Activated T-helper 1 cell treated with anti-CD3 and anti-CD28 coated beads, Interleukin-12 subunit alpha, Interleukin-12 subunit beta, Interleukin-2, Interleukin-4 antibody, amounts not matched to agents 30 ng/mL and 10 ng/mL and 1 ng/mL, durations not matched to agents 14 hours and 24 hours and 36 hours (primary cell): ENCODE measurements around the gene COL11A1. TPM values are rescaled to one million over a fixed set of nuclear protein-coding genes. Genes with fewer than 3 reads are reported as not detected.

Experiments
- DNase-seq: peaks from one replicate; pipeline ENCODE4 v3.0.0; 2021; ENCODE audit warnings: low spot score
- H3K27ac Mint-ChIP-seq: one replicate; pipeline ENCODE4 v1.8.0; 2021; ENCODE audit warnings: mild to moderate bottlenecking, mixed read lengths
- H3K27me3 Mint-ChIP-seq: one replicate; pipeline ENCODE4 v1.8.0; 2022; ENCODE audit warnings: mild to moderate bottlenecking, moderate library complexity, mixed read lengths; ENCODE audit not compliant: insufficient read depth
- H3K36me3 Mint-ChIP-seq: one replicate; pipeline ENCODE4 v1.8.0; 2021; ENCODE audit warnings: low read depth, mixed read lengths
- H3K4me1 Mint-ChIP-seq: one replicate; pipeline ENCODE4 v1.8.0; 2021; ENCODE audit warnings: low read depth, mixed read lengths
- H3K4me3 Mint-ChIP-seq: one replicate; pipeline ENCODE4 v1.8.0; 2021; ENCODE audit warnings: mild to moderate bottlenecking, moderate library complexity, mixed read lengths
- H3K9me3 Mint-ChIP-seq: one replicate; pipeline ENCODE4 v1.8.0; 2021; ENCODE audit warnings: mixed read lengths
- intact Hi-C: fragments of 100-400 bp; cut with micrococcal nuclease; formaldehyde crosslinking; loops from one replicate; pipeline ENCODE4 v1.15.1; 2024
- total RNA-seq: library from RNA; stranded (reverse); gene quantifications from 2 replicates; pipeline ENCODE4 v1.2.3, GENCODE V29; 2022

Gene COL11A1
- total RNA-seq, 1 donor from 2014 or later: not detected

DNA sequence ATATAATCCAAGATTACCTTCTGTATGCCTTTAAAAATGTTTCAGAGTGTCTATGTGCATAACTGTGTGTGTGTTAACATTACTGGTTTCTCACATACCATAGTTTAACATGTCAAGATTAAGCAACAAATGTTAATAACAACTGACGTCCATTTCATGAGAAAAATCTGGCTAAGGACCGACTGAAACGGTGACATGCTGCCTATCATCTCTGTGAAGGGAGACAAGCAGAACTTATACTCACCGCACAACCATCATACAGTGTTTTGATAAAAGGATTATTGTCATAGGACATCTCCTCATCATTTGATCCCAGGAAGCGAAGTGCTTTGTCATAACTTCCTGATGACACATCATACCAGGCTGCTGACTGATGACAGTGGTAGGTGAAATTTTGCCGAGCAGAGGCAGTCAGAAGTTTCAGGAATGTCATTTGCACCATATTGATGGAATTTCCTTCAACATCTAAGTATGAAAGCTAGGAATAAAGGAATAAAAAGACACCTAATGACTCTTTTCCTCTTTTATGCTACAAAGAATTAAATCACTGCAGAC, 228.8 kb downstream of the COL11A1 start:
- H3K4me1 Mint-ChIP-seq: no peaks in the 10 kb centered on the region
- H3K4me3 Mint-ChIP-seq: no peak overlapping the region
- intact Hi-C loops: no loop called here
- no peaks in the 10 kb centered on the region for H3K9me3 Mint-ChIP-seq
- H3K27ac Mint-ChIP-seq: no peak overlapping the region
- H3K36me3 Mint-ChIP-seq: no peaks in the 10 kb centered on the region
- no peak for DNase-seq
- no peaks in the 10 kb centered on the region for H3K27me3 Mint-ChIP-seq

GRCh38 chr1:102875756-102876155, 232.6 kb downstream of the COL11A1 start:
- H3K9me3 Mint-ChIP-seq: no peaks in the 10 kb centered on the region
- H3K4me1 Mint-ChIP-seq: no peaks in the 10 kb centered on the region
- no peak overlapping the region for H3K27ac Mint-ChIP-seq
- H3K4me3 Mint-ChIP-seq: no peak overlapping the region
- intact Hi-C loops: no loop called here
- no peak for DNase-seq
- no peaks in the 10 kb centered on the region for H3K36me3 Mint-ChIP-seq
- no peaks in the 10 kb centered on the region for H3K27me3 Mint-ChIP-seq

DNA sequence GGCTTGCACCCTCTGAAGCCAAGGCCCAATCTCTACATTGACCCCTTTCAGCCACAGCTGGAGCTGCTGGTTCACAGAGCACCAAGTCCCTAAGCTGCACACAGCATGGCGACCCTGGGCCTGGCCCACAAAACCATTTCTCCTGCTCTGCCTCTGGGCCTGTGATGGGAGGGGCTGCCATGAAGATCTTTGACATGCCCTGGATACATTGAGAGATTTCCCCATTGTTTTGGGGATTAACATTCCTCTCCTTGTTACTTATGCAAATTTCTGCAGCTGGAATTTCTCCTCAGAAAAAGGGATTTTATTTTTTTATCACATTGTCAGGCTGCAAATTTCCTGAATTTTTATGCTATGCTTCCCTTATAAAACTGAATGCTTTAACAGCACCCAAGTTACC, 235.8 kb downstream of the COL11A1 start:
- intact Hi-C loops: no loop called here
- no peaks in the 10 kb centered on the region for H3K36me3 Mint-ChIP-seq
- no peaks in the 10 kb centered on the region for H3K27me3 Mint-ChIP-seq
- H3K9me3 Mint-ChIP-seq: peaks cover 6% of the 10 kb centered on the region
- no peak for DNase-seq
- H3K4me3 Mint-ChIP-seq: no peak overlapping the region
- no peaks in the 10 kb centered on the region for H3K4me1 Mint-ChIP-seq
- H3K27ac Mint-ChIP-seq: no peak overlapping the region

GRCh38 chr1:102872097-102872496, 236.2 kb downstream of the COL11A1 start:
- no peak for DNase-seq
- Mint-ChIP-seq H3K27ac (no peak overlapping the region), H3K4me3 (no peak overlapping the region), H3K36me3 (no peaks in the 10 kb centered on the region), H3K27me3 (no peaks in the 10 kb centered on the region), H3K9me3 (peaks cover 6% of the 10 kb centered on the region), H3K4me1 (no peaks in the 10 kb centered on the region)
- intact Hi-C loops: no loop called here

DNA sequence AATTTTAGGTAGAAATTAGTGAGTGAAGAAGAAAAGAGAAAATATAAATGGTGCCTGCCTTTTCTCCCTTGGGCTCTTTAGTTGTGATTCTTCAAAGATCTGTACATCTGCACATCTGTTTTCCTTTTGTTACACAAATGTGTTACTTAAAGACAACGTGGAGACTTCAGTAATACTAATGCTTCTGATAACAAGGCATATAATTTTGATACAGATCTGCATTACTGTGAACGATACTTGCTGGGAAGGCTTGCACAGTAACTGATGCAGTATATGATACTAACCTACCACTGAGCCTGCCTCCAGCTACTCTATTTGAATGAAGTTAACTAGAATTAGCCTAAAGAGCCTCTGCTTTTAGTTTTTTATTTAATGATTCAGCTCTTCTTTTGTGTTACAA, 244.6 kb downstream of the COL11A1 start:
- Mint-ChIP-seq H3K4me1 (no peaks in the 10 kb centered on the region), H3K9me3 (peaks cover 4% of the 10 kb centered on the region), H3K4me3 (no peak overlapping the region), H3K27me3 (no peaks in the 10 kb centered on the region), H3K36me3 (no peaks in the 10 kb centered on the region), H3K27ac (no peak overlapping the region)
- intact Hi-C loops: no loop called here
- no peak for DNase-seq

DNA sequence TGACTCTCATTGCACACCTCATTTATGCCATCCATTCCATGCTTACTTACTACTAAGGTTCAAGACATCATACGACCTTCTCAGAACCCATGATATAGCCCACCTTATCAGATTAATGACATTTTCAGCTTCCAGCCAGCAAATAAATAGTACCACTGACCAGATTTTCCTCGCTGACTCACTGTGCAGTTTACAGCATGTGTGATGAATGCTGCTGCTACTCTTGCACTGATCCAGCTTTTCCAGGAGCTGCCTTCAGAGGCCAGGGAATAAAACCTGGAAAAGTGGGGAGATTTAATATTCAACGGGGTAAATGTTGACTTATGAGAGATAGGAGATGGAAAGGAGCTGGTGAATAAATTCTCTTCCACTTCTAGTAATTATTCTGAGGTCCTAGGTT, 247.1 kb downstream of the COL11A1 start:
- no peak for DNase-seq
- H3K27ac Mint-ChIP-seq: no peak overlapping the region
- no peaks in the 10 kb centered on the region for H3K27me3 Mint-ChIP-seq
- peaks cover 4% of the 10 kb centered on the region for H3K9me3 Mint-ChIP-seq
- no peaks in the 10 kb centered on the region for H3K4me1 Mint-ChIP-seq
- H3K4me3 Mint-ChIP-seq: no peak overlapping the region
- intact Hi-C loops: no loop called here
- no peaks in the 10 kb centered on the region for H3K36me3 Mint-ChIP-seq

DNA sequence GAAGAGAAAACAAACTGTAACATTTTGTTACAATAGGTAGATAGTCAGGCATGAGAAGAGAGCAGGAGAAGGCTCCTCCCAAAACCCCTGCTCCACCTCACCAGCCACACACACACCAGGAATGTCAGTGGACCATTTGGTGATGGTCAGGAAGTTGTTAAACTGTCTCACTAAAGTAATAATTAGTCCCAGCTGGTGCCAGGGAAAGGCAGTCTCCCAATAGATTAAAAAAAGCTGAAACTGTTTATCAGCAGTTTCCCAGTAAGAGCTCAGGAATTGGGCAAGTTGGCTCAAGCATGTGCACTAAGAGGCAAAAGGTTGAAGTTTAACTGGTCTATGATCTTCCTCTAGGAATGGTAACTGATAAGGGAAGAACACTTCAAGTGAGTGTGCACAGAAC, 249.6 kb downstream of the COL11A1 start:
- Mint-ChIP-seq H3K27me3 (no peaks in the 10 kb centered on the region), H3K9me3 (peaks cover 10% of the 10 kb centered on the region), H3K4me3 (no peak overlapping the region), H3K27ac (no peak overlapping the region), H3K4me1 (no peaks in the 10 kb centered on the region), H3K36me3 (no peaks in the 10 kb centered on the region)
- no peak for DNase-seq
- intact Hi-C loops: no loop called here

GRCh38 chr1:102857251-102857650, 251.1 kb downstream of the COL11A1 start:
- H3K4me1 Mint-ChIP-seq: no peaks in the 10 kb centered on the region
- H3K4me3 Mint-ChIP-seq: no peak overlapping the region
- H3K27ac Mint-ChIP-seq: no peak overlapping the region
- peaks cover 17% of the 10 kb centered on the region for H3K9me3 Mint-ChIP-seq
- no peak for DNase-seq
- no peaks in the 10 kb centered on the region for H3K27me3 Mint-ChIP-seq
- no peaks in the 10 kb centered on the region for H3K36me3 Mint-ChIP-seq
- intact Hi-C loops: no loop called here

DNA sequence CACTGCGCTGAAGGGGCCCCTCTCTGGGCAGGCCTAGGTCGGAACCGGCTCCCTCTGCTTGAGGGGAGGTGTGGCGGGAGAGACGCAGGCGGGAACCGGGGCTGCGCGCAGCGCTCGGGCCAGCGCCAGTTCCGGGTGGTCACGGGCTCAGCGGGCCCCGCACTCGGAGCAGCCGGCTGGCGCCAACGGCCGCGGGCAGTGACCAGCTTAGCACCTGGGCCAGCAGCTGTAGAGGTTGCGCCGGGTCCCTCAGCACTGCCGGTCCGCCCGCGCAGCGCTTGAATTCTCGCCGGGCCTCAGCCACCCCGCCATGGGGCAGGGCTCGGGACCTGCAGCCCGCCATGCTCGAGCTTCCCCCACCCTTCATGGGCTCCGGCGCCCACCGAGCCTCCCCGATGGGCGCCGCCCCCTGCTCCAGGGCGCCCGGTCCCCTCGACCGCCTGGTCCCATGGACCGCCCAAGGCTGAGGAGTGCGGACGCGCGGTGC, 254.6 kb downstream of the COL11A1 start:
- Mint-ChIP-seq H3K9me3 (peaks cover 13% of the 10 kb centered on the region), H3K36me3 (no peaks in the 10 kb centered on the region), H3K4me1 (no peaks in the 10 kb centered on the region), H3K27me3 (no peaks in the 10 kb centered on the region), H3K27ac (no peak overlapping the region), H3K4me3 (no peak overlapping the region)
- intact Hi-C loops: no loop called here
- DNase-seq: no peak

DNA sequence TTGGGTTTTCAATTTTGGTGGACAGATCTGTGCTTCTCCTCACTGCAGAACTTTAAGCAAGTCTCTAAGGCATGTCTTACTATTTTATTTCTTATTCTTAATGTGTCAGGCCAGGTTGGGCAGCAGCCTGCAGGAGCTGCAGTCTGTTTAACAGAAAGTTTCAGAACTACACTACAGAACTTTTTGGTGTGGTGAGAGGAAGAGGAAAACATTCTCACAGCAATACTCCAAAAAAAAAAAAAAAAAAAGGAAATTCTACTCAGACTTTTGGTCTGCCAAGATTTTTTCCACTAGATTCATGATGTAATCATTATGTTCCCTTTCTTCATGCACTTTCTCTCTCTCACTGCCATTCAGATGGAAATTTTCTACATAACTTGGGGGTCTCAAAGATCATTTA, 255.2 kb downstream of the COL11A1 start:
- Mint-ChIP-seq H3K4me3 (no peak overlapping the region), H3K36me3 (no peaks in the 10 kb centered on the region), H3K4me1 (no peaks in the 10 kb centered on the region), H3K9me3 (peaks cover 13% of the 10 kb centered on the region), H3K27me3 (no peaks in the 10 kb centered on the region), H3K27ac (no peak overlapping the region)
- no peak for DNase-seq
- intact Hi-C loops: no loop called here

DNA sequence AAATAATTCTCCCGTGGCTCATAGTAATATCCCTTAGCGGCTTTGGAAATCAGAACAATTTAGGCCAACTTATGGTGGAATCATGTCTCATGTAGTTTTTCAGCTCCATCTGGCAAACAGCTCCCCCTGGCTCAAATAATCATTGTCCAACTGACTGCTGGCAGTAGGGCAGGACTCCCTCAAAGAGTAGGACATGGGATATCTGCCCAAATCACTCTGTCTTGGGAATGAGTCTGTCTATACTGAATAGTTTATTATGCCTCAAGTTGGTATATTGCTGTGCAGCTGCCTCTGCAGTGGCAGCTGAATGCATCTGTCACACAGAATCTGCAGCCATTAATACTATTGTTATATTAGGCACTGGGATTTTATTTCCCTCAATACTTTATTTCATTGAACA, 255.7 kb downstream of the COL11A1 start:
- H3K36me3 Mint-ChIP-seq: no peaks in the 10 kb centered on the region
- no peak for DNase-seq
- peaks cover 13% of the 10 kb centered on the region for H3K9me3 Mint-ChIP-seq
- H3K27me3 Mint-ChIP-seq: no peaks in the 10 kb centered on the region
- H3K4me3 Mint-ChIP-seq: no peak overlapping the region
- no peak overlapping the region for H3K27ac Mint-ChIP-seq
- no peaks in the 10 kb centered on the region for H3K4me1 Mint-ChIP-seq
- intact Hi-C loops: no loop called here

GRCh38 chr1:102851616-102852015, 256.7 kb downstream of the COL11A1 start:
- intact Hi-C loops: no loop called here
- Mint-ChIP-seq H3K4me1 (no peaks in the 10 kb centered on the region), H3K4me3 (no peak overlapping the region), H3K27me3 (no peaks in the 10 kb centered on the region), H3K36me3 (no peaks in the 10 kb centered on the region), H3K27ac (no peak overlapping the region), H3K9me3 (peaks cover 13% of the 10 kb centered on the region)
- no peak for DNase-seq

DNA sequence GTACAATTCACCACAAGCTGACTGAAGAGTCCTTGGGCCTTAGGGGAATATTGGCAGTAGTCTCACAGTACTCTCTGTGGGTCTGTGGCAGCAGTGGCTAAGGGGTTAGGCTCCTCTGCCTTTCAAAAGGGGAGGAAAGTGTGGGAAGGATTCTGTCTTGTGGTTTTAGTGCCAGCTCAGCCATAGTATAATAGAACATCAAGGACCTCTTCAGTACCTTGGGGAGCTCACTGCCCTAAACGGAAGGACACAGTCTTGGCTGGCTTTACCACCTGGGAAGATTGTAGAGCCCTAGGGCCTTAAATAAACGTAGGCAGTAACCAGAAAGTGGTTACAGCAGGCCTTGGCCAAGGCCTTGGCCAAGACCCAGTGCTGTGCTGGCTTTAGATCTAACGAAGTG, 265.7 kb downstream of the COL11A1 start:
- Mint-ChIP-seq H3K4me1 (no peaks in the 10 kb centered on the region), H3K36me3 (no peaks in the 10 kb centered on the region), H3K4me3 (no peak overlapping the region), H3K27me3 (no peaks in the 10 kb centered on the region), H3K9me3 (no peaks in the 10 kb centered on the region), H3K27ac (no peak overlapping the region)
- no peak for DNase-seq
- intact Hi-C loops: no loop called here

- no peaks in the 10 kb centered on the region for H3K36me3 Mint-ChIP-seq
- no peaks in the 10 kb centered on the region for H3K9me3 Mint-ChIP-seq
- no peak overlapping the region for H3K4me3 Mint-ChIP-seq
- H3K4me1 Mint-ChIP-seq: no peaks in the 10 kb centered on the region
- intact Hi-C loops: no loop called here
- no peaks in the 10 kb centered on the region for H3K27me3 Mint-ChIP-seq
- DNase-seq: no peak
- no peak overlapping the region for H3K27ac Mint-ChIP-seq
These were observed 267.6 kb downstream of the COL11A1 start for GRCh38 chr1:102840741-102841140.
